Gastroesophageal sphincter (tissue), 3 donors: ENCODE measurements around the gene SEMA5B.

Source experiments
- CTCF ChIP-seq, 4 experiments: fragments of 200-600 bp in 2 of 4; fragments of 450-650 bp in 2 of 4; sonication (generic) in 1 of 4; IDR thresholded peaks; one replicate each; pipeline ENCODE4 v1.5.1; 2017 to 2019; ENCODE audit warnings: antibody characterized with exemption in 4 of 4, mild to moderate bottlenecking in 2 of 4, moderate library complexity in 2 of 4
- POLR2A ChIP-seq, 2 donors: fragments of 450-650 bp; IDR thresholded peaks; one replicate each; pipeline ENCODE4 v1.6.1; 2017; ENCODE audit warnings: antibody characterized with exemption in 2 of 2, mild to moderate bottlenecking in 2 of 2, moderate library complexity in 1 of 2
- POLR2AphosphoS5 ChIP-seq: sonication (generic); formaldehyde crosslinking; IDR thresholded peaks from one replicate; pipeline ENCODE4 v1.6.1; 2017; ENCODE audit warnings: antibody characterized with exemption

GRCh38 chr3:122994954-122995353 lies 32.6 kb downstream of the SEMA5B start:
- TF ChIP-seq CTCF (IDR thresholded peaks at IDR 0.05) (no peak), POLR2AphosphoS5 (no peak), POLR2A (IDR thresholded peaks at IDR 0.05) (no peak)
